ENCODE results near the gene IRX6. TPM values are rescaled to one million over a fixed set of nuclear protein-coding genes. Genes with fewer than 3 reads are reported as not detected.

The IRX6 gene
- total and polyA plus RNA-seq, 2 of the 13 experiments (the other 11 are each of a cell fraction or from before 2014, with no cell fraction given): not detected

DNA sequence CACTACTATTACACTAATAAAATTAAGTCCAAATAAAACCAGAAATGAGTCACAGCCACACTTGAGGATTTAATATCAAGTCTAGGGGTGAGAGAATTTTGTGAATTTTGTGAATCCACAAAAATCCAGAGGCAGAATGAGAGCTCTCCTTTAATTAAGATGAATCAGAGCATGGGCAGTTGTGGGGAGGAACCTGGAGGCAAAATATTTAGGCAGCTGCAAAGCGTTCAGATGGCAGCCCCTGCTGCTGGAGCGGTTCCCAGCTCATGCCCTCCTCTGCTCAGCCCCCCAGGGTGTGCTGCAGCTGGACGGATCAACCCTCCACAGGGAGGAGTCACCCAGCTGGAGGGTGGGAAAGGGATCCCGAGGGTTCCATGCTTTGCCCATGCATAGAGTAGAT, 43.4 kb upstream of the IRX6 start (continued):
- TF ChIP-seq FOXP1 (IDR thresholded peaks at IDR 0.05): no peak
- no peak for TF ChIP-seq FOXP1 (CRISPR knock-in tag; IDR thresholded peaks at IDR 0.05)
- no peak for TF ChIP-seq MIXL1 (CRISPR knock-in tag; IDR thresholded peaks at IDR 0.05)
- no peak for TF ChIP-seq CAMTA2 (CRISPR knock-in tag; IDR thresholded peaks at IDR 0.05; ENCODE audit: borderline replicate concordance)
- TF ChIP-seq MAFK (conservative IDR thresholded peaks at IDR 0.05 in 1 of 2, IDR thresholded peaks at IDR 0.05 in 1 of 2; ENCODE audit: low read length in 2 of 2): no peak
- no peak for TF ChIP-seq MTA1 (CRISPR knock-in tag; IDR thresholded peaks at IDR 0.05; ENCODE audit: borderline replicate concordance)

DNA sequence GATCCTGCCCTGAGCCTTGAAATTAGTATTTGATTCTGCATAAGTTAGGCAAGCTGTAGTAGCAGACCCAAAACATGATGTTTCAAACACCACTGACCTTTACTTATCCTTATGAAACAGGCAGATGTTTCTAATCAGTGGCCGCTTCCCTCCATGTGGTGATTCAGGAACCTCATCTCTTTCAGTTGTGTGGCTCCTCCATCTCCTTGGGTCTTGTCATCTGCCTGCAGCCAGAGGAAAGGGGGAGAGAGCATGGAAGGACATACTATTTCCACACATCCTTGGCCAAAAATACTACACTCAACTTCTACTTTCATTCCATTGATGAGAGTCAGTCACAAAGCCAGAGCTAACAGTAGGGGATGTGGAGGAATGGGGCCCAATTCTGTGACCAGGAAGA, 41.6 kb upstream of the IRX6 start:
- no peaks in the 10 kb centered on the region for H3K4me1 ChIP-seq (ENCODE audit: insufficient read depth, low read length)
- no peak overlapping the region for H3K27ac ChIP-seq (ENCODE audit: extremely low read length, insufficient read depth, low read length)
- H3K27me3 ChIP-seq (ENCODE audit: control insufficient read depth in 1 of 2, insufficient read depth in 2 of 2, low read length in 2 of 2): no peaks in the 10 kb centered on the region
- WGBS (ENCODE audit: low lambda C conversion rate): 35% methylated on average over 1 of the region's 1 CpG
- in situ Hi-C loops (cut with HindIII; ENCODE audit: extremely low pct_ligation_motif_present, low pct_unique_long_range_greater_than_20kb): no loop called here
- TF ChIP-seq PHF21A (CRISPR knock-in tag; IDR thresholded peaks at IDR 0.05) (no peak), STAT6 (CRISPR knock-in tag; IDR thresholded peaks at IDR 0.05; ENCODE audit: borderline replicate concordance) (no peak), ZFP82 (CRISPR knock-in tag; IDR thresholded peaks at IDR 0.05; ENCODE audit: borderline replicate concordance) (no peak)
- no peak overlapping the region for H2AFZ ChIP-seq (ENCODE audit: low read length)
- no peak overlapping the region for H3K9ac ChIP-seq (ENCODE audit: insufficient read depth, low read depth, low read length)
- POLR2A ChIA-PET: no interaction called here
- ATAC-seq (no peak), FAIRE-seq (no peak), DNase-seq (ENCODE audit: low spot score) (no peak)
- intact Hi-C loops (cut with micrococcal nuclease; ENCODE audit: unreplicated experiment): no loop called here
- no peaks in the 10 kb centered on the region for H3K79me2 ChIP-seq (ENCODE audit: insufficient read depth, low read length)
- H3K4me2 ChIP-seq (ENCODE audit: low read depth, low read length): no peak overlapping the region
- H3K9me3 ChIP-seq (ENCODE audit: low read length): no peaks in the 10 kb centered on the region
- H3K36me3 ChIP-seq (replicated peaks in 1 of 2; ENCODE audit: control insufficient read depth in 1 of 2, insufficient read depth in 2 of 2, low read length in 2 of 2): no peaks in the 10 kb centered on the region
- H4K20me1 ChIP-seq (ENCODE audit: insufficient read depth, low read length): no peaks in the 10 kb centered on the region
- H3K4me3 ChIP-seq (replicated peaks in 1 of 3; ENCODE audit: insufficient read depth in 1 of 3, low read depth in 2 of 3, low read length in 3 of 3): no peak overlapping the region
- CTCF ChIA-PET (ENCODE audit: low intra/inter-chr PET ratio, low total read pairs): no interaction called here
- BruUV-seq (replicated peaks): no TSS peak

Measured in HepG2 (cell line).